IPS-18c (cell line): ENCODE measurements around the gene MYH9.
"Not testable (repeated sequence)": the region's sequence is repeated elsewhere in the genome, so short reads cannot be mapped to it uniquely, and the experiment has no call there.

Source experiments
- H3K4me3 ChIP-seq: 2 replicates; pipeline ENCODE4 v1.7.0; 2013; ENCODE audit warnings: low read depth, mild to moderate bottlenecking, low read length, moderate library complexity; ENCODE audit not compliant: insufficient read depth
- H3K9me3 ChIP-seq: one replicate; pipeline ENCODE4 v1.6.1; 2013; ENCODE audit warnings: mild to moderate bottlenecking, low read length, moderate library complexity; ENCODE audit not compliant: control insufficient read depth, insufficient read depth

The MYH9 gene

DNA sequence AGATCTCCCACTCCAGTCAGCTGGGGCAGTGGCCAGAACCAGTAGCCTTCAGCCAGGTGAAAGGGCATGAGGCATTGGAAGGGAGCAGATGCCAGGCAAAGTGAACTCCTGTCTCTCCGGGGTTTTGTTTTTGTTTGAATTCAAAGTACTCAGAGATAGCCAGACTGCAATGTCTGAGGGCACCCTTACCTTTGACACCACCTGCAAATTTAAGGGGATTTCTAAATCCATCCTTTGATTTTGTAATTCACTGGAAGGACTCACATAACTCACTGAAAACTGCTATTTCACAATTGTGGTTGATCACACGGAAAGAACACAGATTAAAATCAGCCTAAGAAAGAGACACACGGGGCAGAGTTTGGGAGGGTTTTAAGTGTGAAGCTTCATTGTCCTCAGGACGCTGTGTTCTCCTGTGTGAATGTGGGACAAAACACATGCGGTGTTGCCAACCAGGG is 124.5 kb downstream of the MYH9 start:
- not testable (repeated sequence) for H3K9me3 ChIP-seq, H3K4me3 ChIP-seq

DNA sequence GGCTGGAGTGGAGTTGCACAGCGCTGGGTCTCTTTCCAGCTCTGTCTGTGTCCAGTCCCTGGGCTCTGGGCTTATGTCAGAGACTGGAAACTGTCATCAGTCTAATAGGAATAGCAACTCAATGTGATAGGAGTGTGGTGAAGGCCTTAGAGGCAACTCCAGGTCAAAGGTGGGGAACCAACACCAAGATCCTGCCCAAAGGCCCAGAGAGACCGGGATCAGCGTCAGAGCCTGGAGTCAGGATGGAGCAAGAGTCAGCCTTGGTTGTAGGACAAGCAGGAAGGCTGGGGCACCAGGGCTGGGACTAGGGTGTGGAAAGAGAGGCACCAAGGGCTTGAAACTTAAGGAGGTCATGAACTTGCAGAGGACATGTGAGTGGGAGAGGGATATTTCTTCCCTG is 125.5 kb downstream of the MYH9 start:
- H3K9me3 ChIP-seq, H3K4me3 ChIP-seq: not testable (repeated sequence)

DNA sequence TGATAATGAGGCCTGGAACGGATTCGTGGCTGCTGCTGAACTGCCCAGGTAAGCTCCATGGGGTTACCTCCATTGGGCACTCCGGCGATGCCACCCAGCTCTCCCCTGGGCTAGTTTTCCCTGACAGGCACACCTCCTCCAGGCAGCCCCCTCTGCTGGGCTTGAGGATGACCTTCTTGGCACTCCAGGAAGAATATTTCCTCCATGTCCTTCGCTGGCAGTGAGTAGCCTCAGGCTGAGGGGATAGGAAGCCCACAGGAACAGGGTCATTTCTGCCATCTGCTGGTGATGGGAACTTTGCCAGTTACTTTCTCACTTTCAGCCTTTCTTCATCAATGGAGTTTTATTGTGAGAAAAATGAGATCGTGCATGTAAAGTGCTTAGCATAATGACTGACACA is 126.1 kb downstream of the MYH9 start:
- not testable (repeated sequence) for H3K4me3 ChIP-seq, H3K9me3 ChIP-seq

DNA sequence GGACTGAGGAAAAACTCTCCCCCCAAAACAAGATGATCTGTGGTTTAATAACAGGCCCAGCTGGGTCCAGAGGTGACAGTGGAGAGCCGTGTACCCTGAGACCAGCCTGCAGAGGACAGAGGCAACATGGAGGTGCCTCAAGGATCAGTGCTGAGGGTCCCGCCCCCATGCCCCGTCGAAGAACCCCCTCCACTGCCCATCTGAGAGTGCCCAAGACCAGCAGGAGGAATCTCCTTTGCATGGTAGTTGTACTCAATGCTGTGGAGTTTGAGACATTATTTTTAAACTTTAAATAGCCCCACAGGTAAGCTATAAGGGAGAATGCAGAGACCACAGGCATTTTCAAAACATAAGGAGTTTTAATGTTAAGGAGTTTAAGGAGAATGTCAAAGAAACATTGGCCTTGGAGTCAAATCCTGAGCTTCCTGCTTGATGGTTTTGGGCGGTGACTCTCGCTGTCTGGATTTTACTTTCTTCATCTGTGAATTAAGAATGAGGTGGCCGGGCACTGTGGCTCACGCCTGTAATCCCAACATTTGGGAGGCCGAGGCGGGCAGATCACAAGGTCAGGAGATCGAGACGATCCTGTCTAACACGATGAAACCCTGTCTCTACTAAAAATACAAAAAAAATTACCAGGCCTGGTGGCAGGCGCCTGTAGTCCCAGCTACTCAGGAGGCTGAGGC is 128.0 kb downstream of the MYH9 start:
- no peaks in the 10 kb centered on the region for H3K9me3 ChIP-seq
- H3K4me3 ChIP-seq: no peak overlapping the region

DNA sequence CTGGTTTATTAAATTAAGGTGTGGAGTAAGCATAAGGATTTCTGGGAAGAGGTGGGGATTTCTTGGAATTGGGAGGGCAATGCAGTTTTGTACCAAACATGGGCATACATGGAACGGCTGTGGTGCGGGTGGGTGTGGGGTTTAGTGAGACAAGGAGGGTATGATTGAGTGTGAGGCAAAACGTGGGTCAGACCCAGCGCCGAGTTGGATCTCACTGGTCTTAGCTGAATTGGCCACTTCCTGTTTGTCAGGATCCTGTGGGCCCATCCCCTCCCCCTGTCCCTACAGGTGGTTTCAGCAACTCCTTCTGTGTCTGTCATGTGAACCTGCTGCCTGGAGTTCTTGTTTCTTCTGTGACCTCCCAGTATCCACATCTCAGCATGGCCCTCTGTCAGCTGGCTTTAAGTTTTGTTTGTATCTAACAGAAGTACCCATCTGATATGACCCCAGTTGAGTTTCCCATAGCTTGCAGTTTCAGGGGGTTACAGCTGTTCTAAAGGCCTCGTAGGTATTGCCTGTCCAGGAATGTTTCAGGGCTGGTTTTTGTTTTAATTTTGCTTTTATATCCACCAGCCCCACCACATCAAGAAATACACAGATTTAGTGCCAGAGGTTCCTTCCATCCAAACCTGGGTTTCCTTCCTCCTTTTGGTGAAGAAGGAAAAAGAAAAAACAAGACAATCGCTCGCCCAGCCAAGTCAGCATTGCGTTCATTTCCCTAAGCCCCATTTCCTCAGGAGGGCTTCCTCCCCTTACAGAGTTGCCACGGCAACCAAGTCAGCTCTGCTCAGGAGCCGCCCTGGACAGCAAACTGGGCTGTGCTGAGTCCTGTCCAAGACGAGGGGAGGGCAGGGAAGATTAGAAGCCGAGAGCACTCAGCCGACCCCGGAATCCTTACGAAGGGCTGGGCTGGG is 128.8 kb downstream of the MYH9 start:
- H3K9me3 ChIP-seq: no peaks in the 10 kb centered on the region
- H3K4me3 ChIP-seq: peak overlapping the region; percentile 15; the same call in 1 of the 2 replicates

DNA sequence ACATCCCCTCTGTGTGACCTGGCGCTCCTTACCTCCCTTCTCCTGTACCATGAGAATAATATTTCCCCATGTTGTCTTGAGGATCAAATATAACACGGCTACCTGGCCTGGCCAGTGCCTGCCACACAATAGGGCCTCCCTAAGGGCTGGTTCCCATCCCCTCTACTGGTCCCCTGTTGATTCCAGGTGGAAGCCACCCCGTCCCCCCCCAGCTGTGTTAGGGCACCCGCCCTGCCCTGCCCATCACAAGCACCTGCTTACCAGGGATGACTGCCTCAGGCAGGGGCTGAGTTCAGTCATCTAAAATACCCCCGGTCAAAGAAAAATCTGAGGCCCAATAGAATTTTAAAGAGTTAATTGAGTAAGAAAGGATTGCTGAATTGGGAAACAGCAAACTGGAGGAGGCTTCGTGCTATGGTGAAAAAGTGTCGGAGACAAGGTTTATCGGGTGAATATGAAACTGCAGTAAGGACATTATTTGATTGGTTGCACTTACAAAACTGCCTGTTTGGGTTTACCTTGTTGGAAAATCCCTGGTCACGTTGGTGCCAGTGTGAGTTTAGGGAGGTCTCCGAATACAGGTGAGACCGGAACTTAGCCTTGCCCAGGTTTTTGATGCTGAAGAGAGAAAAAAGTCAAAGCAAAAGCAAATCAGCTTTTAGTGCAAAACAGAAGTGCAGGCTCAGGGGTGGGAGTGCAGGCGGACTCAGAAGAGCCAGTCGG is 129.7 kb downstream of the MYH9 start:
- H3K4me3 ChIP-seq: peak overlapping the region; percentile 15; the same call in 1 of the 2 replicates
- H3K9me3 ChIP-seq: no peaks in the 10 kb centered on the region

DNA sequence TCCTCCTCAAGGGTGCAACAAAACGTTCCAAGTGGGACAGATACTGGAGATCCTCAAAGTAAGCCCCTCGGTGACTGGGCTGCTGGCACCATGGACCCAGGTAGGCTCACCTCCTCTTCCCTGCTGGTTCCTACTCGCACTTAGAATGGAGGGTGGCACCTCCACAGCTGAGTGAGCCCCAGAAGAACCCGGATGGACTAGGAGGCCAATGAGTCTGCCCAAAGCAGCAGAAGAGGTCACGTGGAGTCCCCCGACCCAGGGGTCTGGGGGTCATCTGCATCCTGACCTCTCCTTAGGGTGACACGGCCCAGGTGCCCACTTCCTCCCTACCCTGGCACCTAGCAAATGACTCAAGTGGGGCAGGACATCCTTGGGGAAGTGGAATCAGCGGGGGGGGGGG is 130.5 kb downstream of the MYH9 start:
- H3K4me3 ChIP-seq: no peak overlapping the region
- no peaks in the 10 kb centered on the region for H3K9me3 ChIP-seq

DNA sequence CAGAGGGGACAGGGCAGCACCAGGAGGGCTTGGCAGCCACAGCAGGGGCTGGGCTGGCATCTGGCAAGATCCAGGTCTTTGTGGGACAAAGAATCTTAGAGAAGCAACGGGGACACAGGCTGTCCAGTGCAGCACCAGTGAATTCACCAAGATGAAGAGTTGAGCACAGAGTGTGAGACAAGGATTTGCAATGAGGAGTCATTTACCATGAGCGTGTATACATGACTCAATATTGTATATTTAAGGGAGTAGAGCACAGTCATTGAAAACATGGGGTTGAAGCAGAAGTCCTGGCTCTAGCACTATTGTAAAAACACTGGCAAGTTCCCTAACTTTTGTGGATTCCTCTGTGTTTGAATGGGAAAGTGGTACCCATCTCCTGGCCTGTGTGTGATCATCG is 131.3 kb downstream of the MYH9 start:
- Histone ChIP-seq H3K9me3 (no peaks in the 10 kb centered on the region), H3K4me3 (no peak overlapping the region)

DNA sequence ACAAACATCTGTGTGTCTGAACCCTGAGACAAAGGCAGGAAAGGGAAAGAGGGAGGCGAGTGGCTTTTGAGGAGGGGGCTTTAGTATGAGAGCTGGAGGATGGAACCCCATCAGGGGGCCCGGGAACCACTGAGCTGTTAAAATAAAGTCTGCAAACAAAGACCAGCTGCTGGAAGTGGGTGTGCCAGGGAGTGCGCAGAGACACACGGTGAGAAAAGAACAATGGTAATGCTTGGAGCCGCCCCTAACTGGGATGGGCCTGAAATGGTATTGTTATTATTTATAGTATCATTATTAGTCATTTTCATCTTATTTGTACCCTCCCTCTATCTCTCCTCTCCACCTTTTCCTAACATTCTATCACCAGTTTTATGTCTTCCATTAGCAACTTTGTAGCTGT is 132.2 kb downstream of the MYH9 start:
- not testable (repeated sequence) for H3K9me3 ChIP-seq, H3K4me3 ChIP-seq

DNA sequence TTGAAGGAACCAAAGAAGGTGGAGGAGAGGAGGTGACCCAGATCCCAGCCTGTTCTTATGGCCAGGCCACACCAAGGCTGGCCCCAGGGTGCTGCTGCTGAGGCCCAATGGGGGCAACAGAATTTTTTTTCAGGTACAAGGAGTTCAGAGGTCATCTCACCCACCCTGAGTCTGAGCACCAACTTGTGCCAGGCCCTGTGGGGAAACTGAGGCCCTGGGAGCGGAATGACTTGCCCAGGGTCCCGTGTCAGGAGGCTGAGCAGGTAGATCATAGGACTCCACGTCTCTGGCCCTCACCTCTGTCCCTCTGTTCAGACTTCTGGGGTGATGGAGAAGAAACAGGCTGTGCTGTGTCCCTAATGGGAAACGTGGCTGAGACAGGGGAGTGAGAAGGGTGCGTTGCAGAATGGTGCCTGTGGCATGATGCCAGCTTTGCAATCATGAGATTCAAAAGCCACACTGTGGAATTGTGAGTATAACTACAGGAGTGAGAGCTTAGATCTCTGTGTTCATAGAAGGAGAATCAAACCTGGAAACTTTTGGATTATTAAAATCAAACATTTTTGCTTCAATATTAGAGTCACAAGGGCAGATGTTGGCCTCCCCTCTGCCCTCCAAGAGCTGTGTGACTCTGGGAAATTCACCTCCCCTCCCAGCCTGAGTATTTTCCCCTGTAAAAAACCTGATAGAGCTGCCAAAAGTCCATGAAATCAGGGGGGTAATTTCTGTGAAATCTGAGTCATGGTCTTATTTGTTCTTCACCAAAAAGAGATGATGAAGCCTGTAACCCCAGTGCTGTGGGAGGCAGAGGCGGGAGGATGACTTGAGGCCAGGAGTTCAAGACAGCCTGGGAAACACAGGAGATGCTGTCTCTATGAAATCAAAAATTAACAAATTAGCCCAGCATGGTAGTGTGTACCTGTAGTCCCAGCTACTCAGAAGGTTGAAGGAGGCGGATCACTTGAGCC is 134.0 kb downstream of the MYH9 start:
- Histone ChIP-seq H3K9me3 (no peaks in the 10 kb centered on the region), H3K4me3 (no peak overlapping the region)

DNA sequence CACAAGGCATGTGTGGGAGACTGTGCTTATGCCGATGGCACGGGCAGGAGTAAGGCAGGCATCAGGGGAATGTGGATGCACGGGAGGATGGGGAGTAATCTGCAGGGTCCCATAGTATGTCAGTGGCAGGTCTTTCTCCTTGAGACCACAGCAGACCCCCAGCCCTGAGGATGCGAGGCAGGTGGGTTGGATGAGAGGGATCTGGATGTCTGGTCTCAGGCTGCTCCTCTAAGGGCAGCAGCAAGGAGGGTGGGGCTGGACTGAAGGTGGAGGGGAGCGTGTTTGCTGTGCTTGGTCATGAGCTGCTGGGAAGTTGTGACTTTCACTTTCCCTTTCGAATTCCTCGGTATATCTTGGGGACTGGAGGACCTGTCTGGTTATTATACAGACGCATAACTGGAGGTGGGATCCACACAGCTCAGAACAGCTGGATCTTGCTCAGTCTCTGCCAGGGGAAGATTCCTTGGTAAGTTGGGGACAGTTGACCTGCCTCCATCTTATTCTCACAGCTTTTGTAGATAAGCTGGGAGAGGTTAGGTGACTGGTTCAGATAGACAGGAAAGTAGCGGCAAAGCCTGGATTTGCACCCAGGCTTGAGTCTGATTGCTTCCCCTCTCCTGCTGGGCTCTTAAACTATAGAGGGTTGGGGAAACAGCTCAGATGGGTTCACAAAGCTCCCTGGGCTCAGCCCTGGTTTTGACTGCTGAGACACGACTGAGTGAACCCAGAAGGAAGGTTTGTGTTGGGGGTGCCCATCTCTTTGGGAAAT is 134.8 kb downstream of the MYH9 start, which contains the start of gene APOL1:
Gene APOL1 (plus strand): TSS at position 380 of the 769 bp plus-strand sequence. CDS start 1,823 bp downstream, outside the sequence.
- no peaks in the 10 kb centered on the region for H3K9me3 ChIP-seq
- no peak within 1 kb of the TSS for H3K4me3 ChIP-seq

DNA sequence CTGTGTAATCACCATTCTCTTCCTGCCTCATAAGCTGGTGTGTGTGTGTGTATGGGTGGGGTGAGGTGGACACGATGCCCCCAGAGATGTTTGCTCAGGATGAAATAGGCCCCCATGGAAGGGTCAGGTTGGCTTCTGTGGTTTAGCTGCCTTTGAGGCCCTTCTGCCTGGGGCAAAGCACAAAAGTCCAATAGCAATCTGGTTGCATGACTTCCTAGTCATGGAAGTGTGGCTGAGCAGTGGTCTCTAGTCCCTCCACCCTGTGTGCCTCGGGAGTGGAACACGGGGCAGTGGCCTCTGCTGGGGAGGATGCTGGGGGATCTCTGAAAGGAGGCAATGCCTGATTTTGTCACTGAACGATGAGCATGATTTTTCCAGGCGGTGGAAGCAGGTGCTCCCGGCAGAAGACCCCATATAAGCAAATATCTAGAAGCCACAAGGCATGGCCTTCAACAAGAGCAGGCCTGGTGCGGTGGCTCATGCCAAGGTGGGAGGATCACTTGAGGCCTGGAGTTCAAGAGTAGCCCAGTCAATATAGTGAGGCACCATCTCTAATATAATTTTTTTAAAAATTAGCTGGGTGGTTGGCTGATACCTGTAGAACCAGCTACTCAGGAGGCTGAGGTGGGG is 135.7 kb downstream of the MYH9 start:
- H3K9me3 ChIP-seq, H3K4me3 ChIP-seq: not testable (repeated sequence)

DNA sequence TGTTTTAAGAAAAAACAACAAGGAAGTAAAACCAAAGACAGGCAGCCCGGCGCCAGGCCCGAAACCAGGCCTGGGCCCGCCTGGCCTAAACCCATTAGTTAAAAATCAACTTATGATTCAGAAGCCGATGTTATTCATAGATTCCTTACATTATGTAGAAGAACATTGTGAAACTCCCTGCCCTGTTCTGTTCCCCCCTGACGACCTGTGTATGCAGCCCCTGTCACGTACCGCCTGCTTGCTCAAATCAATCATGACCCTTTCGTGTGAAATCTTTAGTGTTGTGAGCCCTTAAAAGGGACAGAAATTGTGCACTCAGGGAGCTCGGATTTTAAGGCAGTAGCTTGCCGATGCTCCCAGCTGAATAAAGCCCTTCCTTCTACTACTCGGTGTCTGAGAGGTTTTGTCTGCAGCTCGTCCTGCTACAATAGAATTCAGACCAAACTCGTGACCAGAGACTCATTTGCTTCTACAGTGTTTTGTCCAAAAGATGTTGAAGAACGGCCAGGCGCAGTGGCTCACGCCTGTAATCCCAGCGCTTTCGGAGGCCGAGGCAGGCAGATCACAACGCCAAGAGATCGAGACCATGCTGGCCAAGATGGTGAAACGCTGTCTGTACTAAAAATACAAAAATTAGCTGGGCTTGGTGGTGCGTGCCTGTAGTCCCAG is 137.3 kb downstream of the MYH9 start:
- not testable (repeated sequence) for H3K9me3 ChIP-seq, H3K4me3 ChIP-seq

DNA sequence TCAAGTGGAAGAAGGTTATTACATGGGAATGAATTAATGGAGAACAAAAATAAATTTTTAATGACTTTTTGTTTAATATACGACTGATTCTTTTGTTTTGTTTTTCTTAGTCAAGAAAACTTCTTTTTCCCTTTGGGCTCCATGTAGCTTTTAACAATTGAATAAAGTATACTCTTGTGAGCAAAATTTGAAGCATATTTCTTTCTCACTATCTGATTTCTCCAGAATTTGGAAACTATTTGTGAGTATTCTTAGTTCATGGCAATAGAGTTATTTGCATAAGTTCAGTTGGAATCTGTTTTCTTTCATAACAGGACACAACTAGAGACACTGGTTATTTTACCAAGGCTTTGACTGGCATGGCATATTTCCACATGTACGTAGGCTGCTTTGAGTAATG is 138.6 kb downstream of the MYH9 start:
- H3K9me3 ChIP-seq: peaks cover 3% of the 10 kb centered on the region
- H3K4me3 ChIP-seq: no peak overlapping the region

DNA sequence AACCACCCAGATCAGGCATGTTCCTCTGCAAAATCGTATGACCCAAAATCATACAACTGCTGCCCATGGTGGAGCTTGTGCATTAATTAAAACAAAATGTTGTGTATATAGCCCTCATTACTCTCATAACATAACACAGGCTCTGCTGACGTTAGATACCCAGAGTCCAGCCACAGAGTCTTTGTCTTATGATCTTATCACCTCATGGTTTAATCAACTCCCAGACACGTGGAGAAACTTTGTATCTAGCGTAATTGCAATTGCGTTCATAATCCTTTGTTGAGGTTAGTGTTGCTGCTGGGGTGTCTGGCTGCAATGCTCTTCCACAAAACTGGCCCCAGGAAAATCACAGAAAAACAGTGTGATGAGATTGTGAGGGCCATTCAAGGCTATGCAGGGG is 139.8 kb downstream of the MYH9 start:
- peaks cover 3% of the 10 kb centered on the region for H3K9me3 ChIP-seq
- no peak overlapping the region for H3K4me3 ChIP-seq
